Breast epithelium (tissue), 4 donors: ENCODE results near the gene GART. TPM values are rescaled to one million over a fixed set of nuclear protein-coding genes. Genes with fewer than 3 reads are reported as not detected.
"Not testable (repeated sequence)": the region's sequence is repeated elsewhere in the genome, so short reads cannot be mapped to it uniquely, and the experiment has no call there.

ENCODE experiments used
- DNase-seq, 2 donors: peaks; one replicate each; pipeline ENCODE4 v3.0.0-alpha.2; 2019; ENCODE audit warnings: low spot score in 2 of 2
- H3K27ac ChIP-seq, 2 donors: fragments of 200-600 bp; sonication (generic) in 1 of 2; one replicate each; pipeline ENCODE4 v1.5.1; 2016 to 2019; ENCODE audit warnings: mild to moderate bottlenecking in 1 of 2
- H3K27me3 ChIP-seq, 2 donors: fragments of 200-600 bp; sonication (generic) in 1 of 2; one replicate each; pipeline versions ENCODE4 v1.5.1 to v1.6.0; 2017 to 2019; ENCODE audit warnings: control low read depth in 1 of 2, mild to moderate bottlenecking in 1 of 2
- H3K36me3 ChIP-seq: fragments of 200-600 bp; one replicate; pipeline ENCODE4 v1.5.1; 2019
- H3K4me1 ChIP-seq, 2 donors: fragments of 200-600 bp; sonication (generic); one replicate each; pipeline ENCODE4 v1.5.1; 2016 to 2019; ENCODE audit warnings: control low read depth in 1 of 2
- H3K4me3 ChIP-seq, 3 donors: fragments of 200-600 bp; sonication (generic); 1 replicate in 2 of 3; 2 replicates in 1 of 3; pipeline ENCODE4 v1.5.1; 2016 to 2019; ENCODE audit warnings: mild to moderate bottlenecking in 3 of 3, moderate library complexity in 2 of 3
- H3K9me3 ChIP-seq, 2 donors: fragments of 200-600 bp; sonication (generic) in 1 of 2; one replicate each; pipeline ENCODE4 v1.5.1; 2016 to 2019; ENCODE audit warnings: control low read depth in 1 of 2
- POLR2A ChIP-seq: fragments of 450-650 bp; IDR thresholded peaks from one replicate; pipeline ENCODE4 v1.6.1; 2016; ENCODE audit warnings: antibody characterized with exemption, mild to moderate bottlenecking, moderate library complexity
- POLR2AphosphoS5 ChIP-seq, 3 donors: sonication (generic); formaldehyde crosslinking; IDR thresholded peaks; one replicate each; pipeline ENCODE4 v1.6.1; 2017; ENCODE audit warnings: antibody characterized with exemption in 3 of 3
- intact Hi-C: fragments of 100-400 bp; cut with DNase I; formaldehyde crosslinking; loops from one replicate; pipeline ENCODE4 v1.15.1; 2023; ENCODE audit warnings: low total_unique reads
- total RNA-seq, 3 donors: library from RNA; depleted of rRNA; stranded (reverse); fragments of >200 nt; gene quantifications; one replicate each; pipeline ENCODE4 v1.1.0, GENCODE V29; 2016
- TF ChIP-seq, protein P1 (sequence below), 3 donors: fragments of 450-650 bp; IDR thresholded peaks; one replicate each; pipeline ENCODE4 v1.5.1; 2016 to 2017; ENCODE audit warnings: antibody characterized with exemption in 3 of 3, mild to moderate bottlenecking in 3 of 3, moderate library complexity in 3 of 3

The GART gene
- total RNA-seq, 3 donors from 2014 or later: 80.6 to 90.8 (median 89.4) TPM

GRCh38 chr21:33584455-33584854, 42.5 kb upstream of the GART start:
- TF ChIP-seq, protein P1, sequence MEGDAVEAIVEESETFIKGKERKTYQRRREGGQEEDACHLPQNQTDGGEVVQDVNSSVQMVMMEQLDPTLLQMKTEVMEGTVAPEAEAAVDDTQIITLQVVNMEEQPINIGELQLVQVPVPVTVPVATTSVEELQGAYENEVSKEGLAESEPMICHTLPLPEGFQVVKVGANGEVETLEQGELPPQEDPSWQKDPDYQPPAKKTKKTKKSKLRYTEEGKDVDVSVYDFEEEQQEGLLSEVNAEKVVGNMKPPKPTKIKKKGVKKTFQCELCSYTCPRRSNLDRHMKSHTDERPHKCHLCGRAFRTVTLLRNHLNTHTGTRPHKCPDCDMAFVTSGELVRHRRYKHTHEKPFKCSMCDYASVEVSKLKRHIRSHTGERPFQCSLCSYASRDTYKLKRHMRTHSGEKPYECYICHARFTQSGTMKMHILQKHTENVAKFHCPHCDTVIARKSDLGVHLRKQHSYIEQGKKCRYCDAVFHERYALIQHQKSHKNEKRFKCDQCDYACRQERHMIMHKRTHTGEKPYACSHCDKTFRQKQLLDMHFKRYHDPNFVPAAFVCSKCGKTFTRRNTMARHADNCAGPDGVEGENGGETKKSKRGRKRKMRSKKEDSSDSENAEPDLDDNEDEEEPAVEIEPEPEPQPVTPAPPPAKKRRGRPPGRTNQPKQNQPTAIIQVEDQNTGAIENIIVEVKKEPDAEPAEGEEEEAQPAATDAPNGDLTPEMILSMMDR (IDR thresholded peaks at IDR 0.05): no peak
- TF ChIP-seq POLR2A: no peak
- no peak for TF ChIP-seq POLR2AphosphoS5 (IDR thresholded peaks at IDR 0.05)
- intact Hi-C loops: no loop called here
- no peak overlapping the region for H3K27ac ChIP-seq
- H3K9me3 ChIP-seq: no peaks in the 10 kb centered on the region
- H3K36me3 ChIP-seq: no peaks in the 10 kb centered on the region
- no peak overlapping the region for H3K4me3 ChIP-seq
- H3K27me3 ChIP-seq: no peaks in the 10 kb centered on the region
- DNase-seq: no peak
- peaks cover 0 to 3% of the 10 kb centered on the region in 2 donors for H3K4me1 ChIP-seq

DNA sequence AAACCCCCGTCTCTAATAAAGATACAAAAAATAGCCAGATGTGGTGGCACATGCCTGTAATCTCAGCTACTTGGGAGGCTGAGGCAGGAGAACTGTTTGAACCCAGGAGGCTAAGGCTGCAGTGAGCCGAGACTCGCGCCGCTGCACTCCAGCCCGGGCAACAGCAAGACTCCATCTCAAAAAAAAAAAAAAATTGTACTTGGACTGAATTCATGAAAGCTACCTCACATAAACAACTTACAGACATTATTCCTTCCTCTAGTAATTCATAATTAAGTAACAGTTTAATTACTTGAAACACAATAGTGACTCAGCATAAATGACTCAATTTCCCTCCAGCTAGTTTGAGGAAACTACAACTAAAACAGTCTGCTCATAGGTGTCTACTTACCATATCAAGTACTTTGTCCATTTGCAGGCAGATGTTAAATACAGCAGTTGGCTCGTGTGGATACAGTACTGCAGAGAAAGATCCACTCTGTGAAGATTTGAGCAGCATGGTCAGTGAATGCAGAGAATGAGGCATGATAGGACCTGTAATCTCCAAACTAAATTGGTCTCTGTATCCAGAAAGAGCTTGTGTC, 37.1 kb upstream of the GART start:
- no peaks in the 10 kb centered on the region for H3K36me3 ChIP-seq
- no peaks in the 10 kb centered on the region for H3K27me3 ChIP-seq
- no peaks in the 10 kb centered on the region for H3K9me3 ChIP-seq
- peak overlapping the region in 1 of 2 donors; percentile 36 for H3K27ac ChIP-seq
- TF ChIP-seq, protein P1 (IDR thresholded peaks at IDR 0.05): no peak
- TF ChIP-seq POLR2A: no peak
- TF ChIP-seq POLR2AphosphoS5 (IDR thresholded peaks at IDR 0.05): no peak
- intact Hi-C loops: no loop called here
- no peak for DNase-seq
- H3K4me3 ChIP-seq: no peak overlapping the region
- H3K4me1 ChIP-seq: no peaks in the 10 kb centered on the region

GRCh38 chr21:33578214-33578613, 36.3 kb upstream of the GART start:
- Histone ChIP-seq H3K4me1 (no peaks in the 10 kb centered on the region), H3K27me3 (no peaks in the 10 kb centered on the region), H3K4me3 (no peak overlapping the region), H3K9me3 (no peaks in the 10 kb centered on the region), H3K27ac (no peak overlapping the region), H3K36me3 (no peaks in the 10 kb centered on the region)
- intact Hi-C loops: no loop called here
- no peak for TF ChIP-seq POLR2AphosphoS5 (IDR thresholded peaks at IDR 0.05)
- TF ChIP-seq, protein P1 (IDR thresholded peaks at IDR 0.05): no peak
- no peak for DNase-seq

DNA sequence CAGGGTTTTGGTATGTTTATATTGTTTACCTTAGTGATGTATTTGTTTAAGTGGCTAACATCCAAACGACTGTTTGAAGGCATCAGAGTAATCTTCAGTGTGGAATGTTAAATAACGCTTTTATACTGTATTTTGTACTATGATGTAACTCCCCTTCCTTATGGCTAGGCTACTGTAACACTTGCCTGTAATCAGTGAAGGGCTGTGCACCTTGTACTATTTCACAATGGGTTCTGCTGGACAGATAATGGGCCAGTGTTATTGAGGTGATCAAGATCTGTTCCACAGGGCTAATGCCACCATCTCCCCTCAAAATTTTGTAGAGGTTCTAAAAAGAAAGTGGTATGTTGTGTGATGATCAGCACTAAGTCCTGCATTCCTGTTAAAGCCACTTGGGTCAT, 34.8 kb upstream of the GART start:
- intact Hi-C loops, H3K9me3 ChIP-seq, H3K4me1 ChIP-seq, H3K36me3 ChIP-seq, H3K27ac ChIP-seq, H3K27me3 ChIP-seq, H3K4me3 ChIP-seq, DNase-seq: not testable (repeated sequence)

DNA sequence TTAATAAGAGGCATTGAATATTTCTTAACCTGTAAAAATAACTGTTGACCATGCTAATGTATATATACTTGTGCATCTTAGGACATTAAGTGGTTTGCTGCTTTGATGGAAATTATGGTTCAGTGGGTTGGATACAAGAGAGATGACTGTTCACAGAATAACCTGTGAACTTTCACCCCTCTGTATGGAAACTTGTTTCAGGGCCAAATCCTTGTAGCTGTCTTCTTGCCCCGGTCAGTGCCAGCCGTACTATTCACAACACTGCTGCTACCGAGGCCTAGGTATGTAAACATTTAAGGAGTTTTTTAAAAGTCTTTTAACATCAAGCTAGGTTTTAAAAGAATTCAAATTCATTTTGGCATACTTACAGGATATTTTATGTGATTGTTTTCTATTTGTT, 30.4 kb upstream of the GART start:
- no peak for DNase-seq
- H3K4me3 ChIP-seq: no peak overlapping the region
- no peaks in the 10 kb centered on the region for H3K4me1 ChIP-seq
- TF ChIP-seq POLR2A: no peak
- no peak for TF ChIP-seq POLR2AphosphoS5 (IDR thresholded peaks at IDR 0.05)
- TF ChIP-seq, protein P1 (IDR thresholded peaks at IDR 0.05): no peak
- intact Hi-C loops: no loop called here
- no peaks in the 10 kb centered on the region for H3K27me3 ChIP-seq
- H3K9me3 ChIP-seq: no peaks in the 10 kb centered on the region
- H3K36me3 ChIP-seq: peaks cover 14% of the 10 kb centered on the region
- no peak overlapping the region for H3K27ac ChIP-seq

DNA sequence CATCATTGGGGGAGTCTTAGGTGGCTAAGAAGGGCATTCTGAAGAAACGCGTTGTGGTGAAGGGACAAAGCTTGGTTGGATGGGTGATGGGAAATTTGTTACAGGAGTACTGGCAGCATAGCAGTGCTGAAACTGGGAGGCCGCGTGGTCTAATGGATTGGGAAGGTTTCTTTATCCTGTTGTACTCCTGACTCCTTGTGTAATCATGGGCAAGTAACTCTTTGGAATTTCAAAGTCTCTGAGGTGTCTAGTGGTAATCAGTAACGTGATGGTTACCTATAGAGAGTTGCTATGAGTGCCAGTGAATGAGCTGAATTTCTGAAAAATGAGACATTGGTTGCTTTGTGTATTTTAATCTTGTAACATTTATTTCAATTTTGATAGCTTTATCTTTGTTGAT, 28.1 kb upstream of the GART start:
- peaks cover 14% of the 10 kb centered on the region for H3K36me3 ChIP-seq
- TF ChIP-seq, protein P1 (IDR thresholded peaks at IDR 0.05): no peak
- TF ChIP-seq POLR2AphosphoS5 (IDR thresholded peaks at IDR 0.05) (no peak), POLR2A (no peak)
- H3K4me1 ChIP-seq: no peaks in the 10 kb centered on the region
- no peak for DNase-seq
- intact Hi-C loops: no loop called here
- no peak overlapping the region for H3K27ac ChIP-seq
- H3K9me3 ChIP-seq: no peaks in the 10 kb centered on the region
- H3K4me3 ChIP-seq: no peak overlapping the region
- no peaks in the 10 kb centered on the region for H3K27me3 ChIP-seq
